HCT116 (cell line): ENCODE results near the gene BEX3.
"Not testable (repeated sequence)": the region's sequence is repeated elsewhere in the genome, so short reads cannot be mapped to it uniquely, and the experiment has no call there.

Source experiments
- CBX3 ChIP-seq: IDR thresholded peaks from 2 replicates; pipeline ENCODE4 v1.6.1; 2012; ENCODE audit warnings: low read depth
- EZH2 ChIP-seq: fragments of 200-600 bp; sonication (generic); IDR thresholded peaks from 2 replicates; pipeline ENCODE4 v1.6.1; 2017; ENCODE audit warnings: antibody characterized with exemption, mixed run types
- EZH2phosphoT487 ChIP-seq: fragments of 200-600 bp; IDR thresholded peaks from 2 replicates; pipeline ENCODE4 v1.6.1; 2018; ENCODE audit warnings: antibody characterized with exemption, borderline replicate concordance
- FOSL1 ChIP-seq: IDR thresholded peaks from 2 replicates; pipeline ENCODE4 v1.6.1; 2012; ENCODE audit warnings: low read depth
- JUND ChIP-seq: IDR thresholded peaks from 2 replicates; pipeline ENCODE4 v1.6.1; 2012
- POLR2A ChIP-seq: IDR thresholded peaks from 2 replicates; pipeline ENCODE4 v1.7.0; 2011; ENCODE audit warnings: borderline replicate concordance; ENCODE audit not compliant: insufficient read depth, insufficient read length; ENCODE audit errors: extremely low read depth
- POLR2AphosphoS5 ChIP-seq: IDR thresholded peaks from 2 replicates; pipeline ENCODE4 v1.6.1; 2011; ENCODE audit warnings: mild to moderate bottlenecking, low read depth, low read length, moderate library complexity
- RAD21 ChIP-seq: IDR thresholded peaks from 2 replicates; pipeline ENCODE4 v1.6.1; 2012; ENCODE audit warnings: low read depth, mild to moderate bottlenecking
- SIN3A ChIP-seq: IDR thresholded peaks from 2 replicates; pipeline ENCODE4 v1.6.1; 2012; ENCODE audit warnings: low read depth
- ZFX ChIP-seq: fragments of 450-650 bp; IDR thresholded peaks from 2 replicates; pipeline ENCODE4 v1.6.1; 2017
- TF ChIP-seq, protein P1 (sequence below): IDR thresholded peaks from 2 replicates; pipeline ENCODE4 v1.6.1; 2012; ENCODE audit warnings: low read depth
- TF ChIP-seq, protein P2 (sequence below), 3 experiments: fragments of 200-600 bp in 1 of 3; sonication (generic) in 1 of 3; IDR thresholded peaks in 2 of 3; conservative IDR thresholded peaks in 1 of 3; 2 replicates each; pipeline ENCODE4 v1.5.1; 2012 to 2017; ENCODE audit warnings: low read depth in 2 of 3, low read length in 2 of 3, antibody characterized with exemption in 1 of 3, borderline replicate concordance in 1 of 3, control low read depth in 1 of 3, mild to moderate bottlenecking in 1 of 3, mixed read lengths in 1 of 3, mixed run types in 1 of 3, moderate library complexity in 1 of 3; ENCODE audit not compliant: insufficient read depth in 1 of 3
- TF ChIP-seq, protein P3 (sequence below): IDR thresholded peaks from 2 replicates; pipeline ENCODE4 v1.6.1; 2011; ENCODE audit warnings: mild to moderate bottlenecking, low read length, moderate library complexity; ENCODE audit not compliant: insufficient replicate concordance; ENCODE audit errors: extremely low read depth

DNA sequence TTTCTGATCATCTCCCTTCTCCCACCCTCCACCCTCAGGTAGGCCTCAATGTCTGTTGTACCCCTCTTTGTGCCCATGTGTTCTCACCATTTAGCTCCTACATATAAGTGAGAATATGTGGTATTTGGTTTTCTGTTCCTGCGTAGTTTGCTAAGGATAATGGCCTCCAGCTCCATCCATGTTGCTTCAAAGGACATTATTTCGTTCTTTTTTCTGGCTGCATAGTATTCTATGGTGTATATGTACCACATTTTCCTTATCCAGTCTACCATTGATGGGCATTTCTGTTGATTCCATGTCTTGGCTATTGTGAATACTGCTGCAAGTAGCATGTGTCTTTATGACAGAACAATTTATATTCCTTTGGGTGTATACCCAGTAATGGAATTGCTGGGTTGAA is 35.4 kb downstream of the BEX3 start:
- not testable (repeated sequence) for TF ChIP-seq ZFX, CBX3, EZH2, SIN3A, FOSL1, JUND, POLR2A, RAD21, EZH2phosphoT487, POLR2AphosphoS5
- TF ChIP-seq, protein P1, sequence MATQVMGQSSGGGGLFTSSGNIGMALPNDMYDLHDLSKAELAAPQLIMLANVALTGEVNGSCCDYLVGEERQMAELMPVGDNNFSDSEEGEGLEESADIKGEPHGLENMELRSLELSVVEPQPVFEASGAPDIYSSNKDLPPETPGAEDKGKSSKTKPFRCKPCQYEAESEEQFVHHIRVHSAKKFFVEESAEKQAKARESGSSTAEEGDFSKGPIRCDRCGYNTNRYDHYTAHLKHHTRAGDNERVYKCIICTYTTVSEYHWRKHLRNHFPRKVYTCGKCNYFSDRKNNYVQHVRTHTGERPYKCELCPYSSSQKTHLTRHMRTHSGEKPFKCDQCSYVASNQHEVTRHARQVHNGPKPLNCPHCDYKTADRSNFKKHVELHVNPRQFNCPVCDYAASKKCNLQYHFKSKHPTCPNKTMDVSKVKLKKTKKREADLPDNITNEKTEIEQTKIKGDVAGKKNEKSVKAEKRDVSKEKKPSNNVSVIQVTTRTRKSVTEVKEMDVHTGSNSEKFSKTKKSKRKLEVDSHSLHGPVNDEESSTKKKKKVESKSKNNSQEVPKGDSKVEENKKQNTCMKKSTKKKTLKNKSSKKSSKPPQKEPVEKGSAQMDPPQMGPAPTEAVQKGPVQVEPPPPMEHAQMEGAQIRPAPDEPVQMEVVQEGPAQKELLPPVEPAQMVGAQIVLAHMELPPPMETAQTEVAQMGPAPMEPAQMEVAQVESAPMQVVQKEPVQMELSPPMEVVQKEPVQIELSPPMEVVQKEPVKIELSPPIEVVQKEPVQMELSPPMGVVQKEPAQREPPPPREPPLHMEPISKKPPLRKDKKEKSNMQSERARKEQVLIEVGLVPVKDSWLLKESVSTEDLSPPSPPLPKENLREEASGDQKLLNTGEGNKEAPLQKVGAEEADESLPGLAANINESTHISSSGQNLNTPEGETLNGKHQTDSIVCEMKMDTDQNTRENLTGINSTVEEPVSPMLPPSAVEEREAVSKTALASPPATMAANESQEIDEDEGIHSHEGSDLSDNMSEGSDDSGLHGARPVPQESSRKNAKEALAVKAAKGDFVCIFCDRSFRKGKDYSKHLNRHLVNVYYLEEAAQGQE = not testable (repeated sequence)
- TF ChIP-seq, protein P2, sequence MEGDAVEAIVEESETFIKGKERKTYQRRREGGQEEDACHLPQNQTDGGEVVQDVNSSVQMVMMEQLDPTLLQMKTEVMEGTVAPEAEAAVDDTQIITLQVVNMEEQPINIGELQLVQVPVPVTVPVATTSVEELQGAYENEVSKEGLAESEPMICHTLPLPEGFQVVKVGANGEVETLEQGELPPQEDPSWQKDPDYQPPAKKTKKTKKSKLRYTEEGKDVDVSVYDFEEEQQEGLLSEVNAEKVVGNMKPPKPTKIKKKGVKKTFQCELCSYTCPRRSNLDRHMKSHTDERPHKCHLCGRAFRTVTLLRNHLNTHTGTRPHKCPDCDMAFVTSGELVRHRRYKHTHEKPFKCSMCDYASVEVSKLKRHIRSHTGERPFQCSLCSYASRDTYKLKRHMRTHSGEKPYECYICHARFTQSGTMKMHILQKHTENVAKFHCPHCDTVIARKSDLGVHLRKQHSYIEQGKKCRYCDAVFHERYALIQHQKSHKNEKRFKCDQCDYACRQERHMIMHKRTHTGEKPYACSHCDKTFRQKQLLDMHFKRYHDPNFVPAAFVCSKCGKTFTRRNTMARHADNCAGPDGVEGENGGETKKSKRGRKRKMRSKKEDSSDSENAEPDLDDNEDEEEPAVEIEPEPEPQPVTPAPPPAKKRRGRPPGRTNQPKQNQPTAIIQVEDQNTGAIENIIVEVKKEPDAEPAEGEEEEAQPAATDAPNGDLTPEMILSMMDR (IDR thresholded peaks at IDR 0.05 in 2 of 3, conservative IDR thresholded peaks at IDR 0.05 in 1 of 3; ENCODE audit: borderline replicate concordance in 1 of 3, insufficient read depth in 1 of 3, low read depth in 2 of 3, low read length in 2 of 3) = not testable (repeated sequence)
- TF ChIP-seq, protein P3, sequence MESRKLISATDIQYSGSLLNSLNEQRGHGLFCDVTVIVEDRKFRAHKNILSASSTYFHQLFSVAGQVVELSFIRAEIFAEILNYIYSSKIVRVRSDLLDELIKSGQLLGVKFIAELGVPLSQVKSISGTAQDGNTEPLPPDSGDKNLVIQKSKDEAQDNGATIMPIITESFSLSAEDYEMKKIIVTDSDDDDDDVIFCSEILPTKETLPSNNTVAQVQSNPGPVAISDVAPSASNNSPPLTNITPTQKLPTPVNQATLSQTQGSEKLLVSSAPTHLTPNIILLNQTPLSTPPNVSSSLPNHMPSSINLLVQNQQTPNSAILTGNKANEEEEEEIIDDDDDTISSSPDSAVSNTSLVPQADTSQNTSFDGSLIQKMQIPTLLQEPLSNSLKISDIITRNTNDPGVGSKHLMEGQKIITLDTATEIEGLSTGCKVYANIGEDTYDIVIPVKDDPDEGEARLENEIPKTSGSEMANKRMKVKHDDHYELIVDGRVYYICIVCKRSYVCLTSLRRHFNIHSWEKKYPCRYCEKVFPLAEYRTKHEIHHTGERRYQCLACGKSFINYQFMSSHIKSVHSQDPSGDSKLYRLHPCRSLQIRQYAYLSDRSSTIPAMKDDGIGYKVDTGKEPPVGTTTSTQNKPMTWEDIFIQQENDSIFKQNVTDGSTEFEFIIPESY = not testable (repeated sequence)
